Measurements from ENCODE around the gene EGFL8.
"Not testable (repeated sequence)": the region's sequence is repeated elsewhere in the genome, so short reads cannot be mapped to it uniquely, and the experiment has no call there.

EGFL8 gene

GRCh38 chr6:32137454-32137853, 26.9 kb upstream of the EGFL8 start:
- Histone ChIP-seq H3K4me3 (ENCODE audit: low read length) (no peak overlapping the region), H2AFZ (ENCODE audit: low read depth, low read length) (no peak overlapping the region), H3K79me2 (ENCODE audit: low read length) (no peaks in the 10 kb centered on the region), H3K36me3 (replicated peaks; ENCODE audit: low read depth, low read length) (no peaks in the 10 kb centered on the region), H3K9me3 (ENCODE audit: insufficient read depth, low read length) (no peaks in the 10 kb centered on the region), H3K27me3 (ENCODE audit: low read depth, low read length) (no peaks in the 10 kb centered on the region), H4K20me1 (ENCODE audit: insufficient read depth, low read length) (no peaks in the 10 kb centered on the region), H3K4me1 (ENCODE audit: low read length) (no peaks in the 10 kb centered on the region; the same call in 1 of the 2 replicates), H3K9ac (ENCODE audit: low read length) (no peak overlapping the region), H3K4me2 (ENCODE audit: low read length) (no peak overlapping the region), H3K27ac (ENCODE audit: low read length) (no peak overlapping the region)
- TF ChIP-seq, protein P1, sequence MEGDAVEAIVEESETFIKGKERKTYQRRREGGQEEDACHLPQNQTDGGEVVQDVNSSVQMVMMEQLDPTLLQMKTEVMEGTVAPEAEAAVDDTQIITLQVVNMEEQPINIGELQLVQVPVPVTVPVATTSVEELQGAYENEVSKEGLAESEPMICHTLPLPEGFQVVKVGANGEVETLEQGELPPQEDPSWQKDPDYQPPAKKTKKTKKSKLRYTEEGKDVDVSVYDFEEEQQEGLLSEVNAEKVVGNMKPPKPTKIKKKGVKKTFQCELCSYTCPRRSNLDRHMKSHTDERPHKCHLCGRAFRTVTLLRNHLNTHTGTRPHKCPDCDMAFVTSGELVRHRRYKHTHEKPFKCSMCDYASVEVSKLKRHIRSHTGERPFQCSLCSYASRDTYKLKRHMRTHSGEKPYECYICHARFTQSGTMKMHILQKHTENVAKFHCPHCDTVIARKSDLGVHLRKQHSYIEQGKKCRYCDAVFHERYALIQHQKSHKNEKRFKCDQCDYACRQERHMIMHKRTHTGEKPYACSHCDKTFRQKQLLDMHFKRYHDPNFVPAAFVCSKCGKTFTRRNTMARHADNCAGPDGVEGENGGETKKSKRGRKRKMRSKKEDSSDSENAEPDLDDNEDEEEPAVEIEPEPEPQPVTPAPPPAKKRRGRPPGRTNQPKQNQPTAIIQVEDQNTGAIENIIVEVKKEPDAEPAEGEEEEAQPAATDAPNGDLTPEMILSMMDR (IDR thresholded peaks at IDR 0.05; ENCODE audit: low read depth, low read length): no peak
- TF ChIP-seq EZH2phosphoT487 (IDR thresholded peaks at IDR 0.05; ENCODE audit: low read depth): no peak

DNA sequence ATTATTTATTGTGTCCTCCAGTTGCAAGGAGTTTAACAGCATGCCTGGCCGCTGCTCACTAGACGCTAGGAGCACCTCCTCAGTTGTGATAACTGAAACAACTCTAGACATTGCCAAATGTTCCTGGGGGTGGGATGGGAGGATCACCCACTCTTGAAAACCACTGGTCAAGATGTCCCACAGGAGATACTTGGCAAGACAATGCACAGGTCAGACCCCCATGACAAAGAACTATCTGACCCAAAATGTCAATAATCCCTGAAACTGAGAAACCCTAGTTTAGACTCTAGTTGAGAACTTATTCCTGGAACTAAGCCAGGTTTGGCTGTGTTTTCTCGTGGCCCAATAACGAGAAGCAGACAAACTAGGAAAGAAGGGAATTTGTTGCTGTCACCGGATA, 24.8 kb upstream of the EGFL8 start:
- TF ChIP-seq, protein P1 (IDR thresholded peaks at IDR 0.05; ENCODE audit: low read depth, low read length): no peak
- no peak for TF ChIP-seq EZH2phosphoT487 (IDR thresholded peaks at IDR 0.05; ENCODE audit: low read depth)
- Histone ChIP-seq H3K4me2 (ENCODE audit: low read length) (no peak overlapping the region), H2AFZ (ENCODE audit: low read depth, low read length) (no peak overlapping the region), H3K27me3 (ENCODE audit: low read depth, low read length) (no peaks in the 10 kb centered on the region), H3K27ac (ENCODE audit: low read length) (no peak overlapping the region), H4K20me1 (ENCODE audit: insufficient read depth, low read length) (no peaks in the 10 kb centered on the region), H3K9me3 (ENCODE audit: insufficient read depth, low read length) (no peaks in the 10 kb centered on the region), H3K9ac (ENCODE audit: low read length) (no peak overlapping the region), H3K79me2 (ENCODE audit: low read length) (no peaks in the 10 kb centered on the region), H3K36me3 (replicated peaks; ENCODE audit: low read depth, low read length) (no peaks in the 10 kb centered on the region), H3K4me3 (ENCODE audit: low read length) (no peak overlapping the region), H3K4me1 (ENCODE audit: low read length) (no peaks in the 10 kb centered on the region; the same call in 1 of the 2 replicates)

DNA sequence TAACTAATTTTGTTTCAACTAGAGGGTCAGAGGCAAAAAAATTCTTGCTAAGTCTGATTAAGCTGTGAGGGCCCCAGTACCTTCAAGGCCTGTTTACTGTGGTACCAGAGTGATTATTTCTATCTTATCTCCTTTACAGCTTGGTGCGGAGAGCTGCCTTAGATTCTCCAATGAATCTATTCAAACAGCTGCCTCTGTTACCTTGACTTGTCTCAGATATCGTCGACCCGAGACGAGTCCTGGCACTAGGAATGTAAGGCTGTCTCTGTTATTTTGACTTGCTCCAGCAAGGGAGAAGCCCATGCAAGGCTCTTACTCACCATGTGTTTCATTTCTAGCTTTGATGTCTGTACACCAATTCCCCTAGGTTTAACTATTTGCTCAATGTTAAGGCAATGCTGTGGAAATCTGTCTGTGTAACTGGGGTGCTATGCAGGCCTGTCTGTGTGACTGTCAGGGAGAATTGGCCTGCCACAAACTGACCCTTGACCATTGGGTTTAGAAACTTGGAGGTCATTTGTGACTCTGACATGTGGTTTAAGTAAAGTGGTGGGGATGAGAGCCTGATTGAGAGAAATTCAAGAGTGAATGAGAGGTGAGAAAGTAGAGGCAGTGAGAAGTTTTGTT, 23.9 kb upstream of the EGFL8 start:
- no peaks in the 10 kb centered on the region for H3K9me3 ChIP-seq (ENCODE audit: insufficient read depth, low read length)
- no peak overlapping the region for H3K4me2 ChIP-seq (ENCODE audit: low read length)
- H3K9ac ChIP-seq (ENCODE audit: low read length): no peak overlapping the region
- no peaks in the 10 kb centered on the region; the same call in 1 of the 2 replicates for H3K4me1 ChIP-seq (ENCODE audit: low read length)
- H3K4me3 ChIP-seq (ENCODE audit: low read length): no peak overlapping the region
- H3K27me3 ChIP-seq (ENCODE audit: low read depth, low read length): no peaks in the 10 kb centered on the region
- TF ChIP-seq, protein P1 (IDR thresholded peaks at IDR 0.05; ENCODE audit: low read depth, low read length): no peak
- no peak for TF ChIP-seq EZH2phosphoT487 (IDR thresholded peaks at IDR 0.05; ENCODE audit: low read depth)
- H3K79me2 ChIP-seq (ENCODE audit: low read length): no peaks in the 10 kb centered on the region
- no peaks in the 10 kb centered on the region for H3K36me3 ChIP-seq (replicated peaks; ENCODE audit: low read depth, low read length)
- no peak overlapping the region for H3K27ac ChIP-seq (ENCODE audit: low read length)
- H4K20me1 ChIP-seq (ENCODE audit: insufficient read depth, low read length): no peaks in the 10 kb centered on the region
- H2AFZ ChIP-seq (ENCODE audit: low read depth, low read length): no peak overlapping the region

GRCh38 chr6:32144238-32144637, 20.2 kb upstream of the EGFL8 start:
- not testable (repeated sequence) for H3K36me3 ChIP-seq (replicated peaks; ENCODE audit: low read depth, low read length); H3K9me3 ChIP-seq (ENCODE audit: insufficient read depth, low read length); H3K4me2 ChIP-seq (ENCODE audit: low read length); H3K79me2 ChIP-seq (ENCODE audit: low read length); H3K27ac ChIP-seq (ENCODE audit: low read length); H3K9ac ChIP-seq (ENCODE audit: low read length); H3K27me3 ChIP-seq (ENCODE audit: low read depth, low read length); H4K20me1 ChIP-seq (ENCODE audit: insufficient read depth, low read length); H3K4me3 ChIP-seq (ENCODE audit: low read length); H3K4me1 ChIP-seq (ENCODE audit: low read length); H2AFZ ChIP-seq (ENCODE audit: low read depth, low read length)
